A673 (cell line): ENCODE measurements around the gene POFUT1. TPM values are rescaled to one million over a fixed set of nuclear protein-coding genes. Genes with fewer than 3 reads are reported as not detected.

Experiments used
- BruUV-seq: library from RNA; stranded (reverse); fragments of 400-500 nt; replicated peaks from 2 replicates; lab custom pipeline; 2021; lab: Mats Ljungman, UMichigan
- CTCF ChIA-PET: fragments of 300-600 bp; sonication (Branson Sonifier 250); formaldehyde crosslinking; loops from one replicate; lab custom pipeline; 2022; ENCODE audit warnings: antibody characterized with exemption; lab: Charles Lee
- POLR2A ChIA-PET: fragments of 300-600 bp; sonication (Branson Sonifier 250); formaldehyde crosslinking; loops from one replicate; lab custom pipeline; 2022; ENCODE audit warnings: antibody characterized with exemption; ENCODE audit not compliant: low non-redundant PET; lab: Charles Lee
- DNase-seq: peaks from one replicate; pipeline ENCODE4 v3.0.0-alpha.2; 2015; ENCODE audit warnings: low spot score
- H3K27ac ChIP-seq: fragments of 200-600 bp; sonication (generic); 2 replicates; pipeline ENCODE4 v1.5.1; 2016; ENCODE audit warnings: mixed run types, low read depth, mild to moderate bottlenecking, mixed read lengths, antibody characterized with exemption, low read length; ENCODE audit not compliant: poor library complexity, severe bottlenecking
- H3K27me3 ChIP-seq: fragments of 200-600 bp; sonication (generic); replicated peaks from 2 replicates; pipeline ENCODE4 v1.6.1; 2017; ENCODE audit warnings: mixed run types, low read depth, mild to moderate bottlenecking, mixed read lengths, antibody characterized with exemption, low read length; ENCODE audit not compliant: insufficient read depth, poor library complexity
- H3K36me3 ChIP-seq: fragments of 200-600 bp; sonication (generic); 2 replicates; pipeline ENCODE4 v1.6.1; 2016; ENCODE audit warnings: mixed run types, mild to moderate bottlenecking, mixed read lengths, antibody characterized with exemption, low read length; ENCODE audit not compliant: insufficient read depth, poor library complexity, severe bottlenecking
- H3K4me1 ChIP-seq: fragments of 200-600 bp; sonication (generic); 2 replicates; pipeline ENCODE4 v1.6.1; 2017; ENCODE audit warnings: mixed run types, mild to moderate bottlenecking, mixed read lengths, antibody characterized with exemption, low read length; ENCODE audit not compliant: insufficient read depth, poor library complexity, severe bottlenecking
- H3K4me3 ChIP-seq: fragments of 200-600 bp; sonication (generic); 2 replicates; pipeline ENCODE4 v1.5.1; 2016; ENCODE audit warnings: low read depth, mixed run types, mild to moderate bottlenecking, mixed read lengths, low read length; ENCODE audit not compliant: poor library complexity, severe bottlenecking
- H3K9me3 ChIP-seq: fragments of 200-600 bp; sonication (generic); 2 replicates; pipeline ENCODE4 v1.6.1; 2016; ENCODE audit warnings: mixed run types, low read depth, mild to moderate bottlenecking, mixed read lengths, antibody characterized with exemption, low read length; ENCODE audit not compliant: poor library complexity, severe bottlenecking
- EZH2 ChIP-seq: fragments of 200-600 bp; sonication (generic); IDR thresholded peaks from 2 replicates; pipeline ENCODE4 v1.6.1; 2017; ENCODE audit warnings: borderline replicate concordance, low read depth, mild to moderate bottlenecking, mixed read lengths, antibody characterized with exemption, low read length; ENCODE audit not compliant: poor library complexity, severe bottlenecking
- intact Hi-C: fragments of 100-400 bp; cut with micrococcal nuclease; formaldehyde crosslinking; loops from one replicate; pipeline ENCODE4 v1.10.0; 2022; ENCODE audit not compliant: unreplicated experiment
- total RNA-seq: library from RNA; stranded (reverse); gene quantifications from 2 replicates; pipeline ENCODE4 v1.2.3, GENCODE V29; 2021
- TF ChIP-seq, protein P1 (sequence below): fragments of 300-800, 200-600 bp; sonication (generic); conservative IDR thresholded peaks from 2 replicates; pipeline ENCODE4 v1.5.1; 2017; ENCODE audit warnings: low read depth, mild to moderate bottlenecking, antibody characterized with exemption, low read length, moderate library complexity, mixed read lengths

The POFUT1 gene
- total RNA-seq, 1 experiment from 2014 or later, result 55.9 TPM

DNA sequence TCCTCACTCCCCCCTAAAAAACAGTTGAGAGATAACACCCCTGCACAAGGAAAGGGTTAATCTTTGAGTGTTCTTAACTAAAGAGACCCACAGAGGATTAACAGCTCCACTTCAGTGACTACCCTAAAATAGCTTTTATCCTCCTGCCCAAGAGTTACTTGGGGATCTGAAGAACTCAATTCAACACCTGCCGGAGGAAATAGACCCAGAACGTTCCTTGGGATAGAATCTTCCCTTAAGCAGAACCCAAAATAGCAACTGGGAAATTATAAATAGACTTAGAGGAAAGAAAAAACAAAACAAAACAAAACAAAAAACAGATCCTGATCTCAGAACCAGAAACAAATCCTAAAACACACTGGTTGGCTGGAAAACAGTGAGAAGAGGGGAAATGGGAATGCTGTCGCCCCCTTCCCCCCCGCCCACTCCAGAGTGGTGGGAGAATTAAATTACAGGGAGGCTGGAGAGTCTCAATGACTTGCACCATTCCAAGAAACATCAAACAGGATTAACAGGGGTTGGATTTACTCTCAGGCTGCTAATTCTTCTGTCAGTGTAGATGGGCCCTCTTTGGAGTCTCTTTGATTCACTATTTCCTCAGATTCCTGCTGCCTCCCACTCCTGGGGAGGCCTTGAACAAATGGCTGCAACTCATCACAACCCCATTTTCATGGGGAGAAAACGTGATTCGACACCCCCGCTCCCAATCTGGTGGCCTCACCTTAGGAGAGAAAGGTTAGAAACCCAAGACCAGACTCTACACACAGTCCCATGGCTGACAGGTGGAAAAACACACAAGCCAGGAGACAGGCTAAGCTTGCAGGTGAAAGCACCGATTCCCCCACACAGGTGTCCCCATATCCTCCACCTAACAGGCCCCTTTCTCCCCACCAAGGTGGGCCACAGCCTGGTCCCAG is 1.6 kb upstream of the POFUT1 start:
- ChIA-PET POLR2A (interaction anchor here (0.5 kb wide), 1 partner anchor 11 kb away, joined by 3 read pairs; no protein-coding TSS in a partner anchor), CTCF (no interaction called here)
- Histone ChIP-seq H3K27ac (peak overlapping the region; percentile 95), H3K4me3 (peak overlapping the region; percentile 71), H3K27me3 (no peaks in the 10 kb centered on the region), H3K4me1 (peaks cover 26% of the 10 kb centered on the region), H3K9me3 (no peaks in the 10 kb centered on the region), H3K36me3 (peaks cover 29% of the 10 kb centered on the region)
- no peak for DNase-seq
- no TSS peak for BruUV-seq
- intact Hi-C loops, result no loop called here
- no peak for TF ChIP-seq EZH2
- TF ChIP-seq, protein P1, sequence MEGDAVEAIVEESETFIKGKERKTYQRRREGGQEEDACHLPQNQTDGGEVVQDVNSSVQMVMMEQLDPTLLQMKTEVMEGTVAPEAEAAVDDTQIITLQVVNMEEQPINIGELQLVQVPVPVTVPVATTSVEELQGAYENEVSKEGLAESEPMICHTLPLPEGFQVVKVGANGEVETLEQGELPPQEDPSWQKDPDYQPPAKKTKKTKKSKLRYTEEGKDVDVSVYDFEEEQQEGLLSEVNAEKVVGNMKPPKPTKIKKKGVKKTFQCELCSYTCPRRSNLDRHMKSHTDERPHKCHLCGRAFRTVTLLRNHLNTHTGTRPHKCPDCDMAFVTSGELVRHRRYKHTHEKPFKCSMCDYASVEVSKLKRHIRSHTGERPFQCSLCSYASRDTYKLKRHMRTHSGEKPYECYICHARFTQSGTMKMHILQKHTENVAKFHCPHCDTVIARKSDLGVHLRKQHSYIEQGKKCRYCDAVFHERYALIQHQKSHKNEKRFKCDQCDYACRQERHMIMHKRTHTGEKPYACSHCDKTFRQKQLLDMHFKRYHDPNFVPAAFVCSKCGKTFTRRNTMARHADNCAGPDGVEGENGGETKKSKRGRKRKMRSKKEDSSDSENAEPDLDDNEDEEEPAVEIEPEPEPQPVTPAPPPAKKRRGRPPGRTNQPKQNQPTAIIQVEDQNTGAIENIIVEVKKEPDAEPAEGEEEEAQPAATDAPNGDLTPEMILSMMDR, result no peak

DNA sequence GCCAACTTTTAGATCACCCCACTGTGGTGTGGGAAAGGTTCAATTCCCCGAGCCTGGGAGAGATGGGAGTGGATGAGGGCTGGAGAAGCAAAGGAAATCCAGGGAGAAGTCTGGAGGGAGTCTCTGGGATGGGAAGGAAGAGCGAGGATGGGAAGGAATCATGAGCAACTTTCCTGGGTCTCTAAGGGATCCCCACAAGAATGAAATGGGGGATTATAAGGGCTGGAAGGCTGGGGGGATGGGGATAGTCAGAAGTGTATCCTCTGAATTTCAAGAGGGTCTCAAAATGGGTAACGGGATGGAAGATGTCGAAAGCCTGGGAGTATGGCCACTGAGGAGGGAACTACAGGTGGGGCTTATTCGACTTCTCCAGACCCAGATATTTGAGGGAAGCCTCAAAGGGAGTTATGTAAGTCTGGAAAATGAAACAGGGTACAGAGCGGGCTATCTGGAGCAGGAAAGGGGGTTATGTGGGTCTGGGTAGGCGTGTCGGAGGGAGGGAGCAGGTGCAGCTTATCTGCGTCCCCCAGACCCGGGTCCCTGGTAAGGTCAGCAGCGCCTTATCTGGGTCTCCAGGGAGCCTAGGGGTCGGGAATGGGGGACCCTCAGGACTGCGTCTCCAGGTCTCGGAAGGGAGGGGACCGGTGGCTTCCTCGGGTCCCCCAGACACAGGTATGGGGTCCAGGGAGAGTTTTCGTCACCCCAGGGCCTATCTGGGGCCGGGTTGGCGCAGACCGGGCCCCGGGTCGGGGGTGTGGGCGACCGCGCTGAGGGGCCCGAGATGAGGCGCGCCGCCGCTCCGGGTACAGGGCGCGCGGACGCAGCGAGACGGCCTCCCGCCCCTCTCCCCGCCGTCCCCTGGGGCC is 687 bp upstream of the POFUT1 start:
- Histone ChIP-seq H3K27ac (peak overlapping the region; percentile 95), H3K9me3 (no peaks in the 10 kb centered on the region), H3K27me3 (no peaks in the 10 kb centered on the region), H3K4me3 (peak overlapping the region; percentile 71), H3K36me3 (peaks cover 25% of the 10 kb centered on the region), H3K4me1 (peaks cover 26% of the 10 kb centered on the region)
- CTCF ChIA-PET, result no interaction called here
- intact Hi-C loops, result no loop called here
- BruUV-seq, result no TSS peak
- TF ChIP-seq EZH2, result no peak
- TF ChIP-seq, protein P1, result no peak
- POLR2A ChIA-PET, result no interaction called here
- no peak for DNase-seq

DNA sequence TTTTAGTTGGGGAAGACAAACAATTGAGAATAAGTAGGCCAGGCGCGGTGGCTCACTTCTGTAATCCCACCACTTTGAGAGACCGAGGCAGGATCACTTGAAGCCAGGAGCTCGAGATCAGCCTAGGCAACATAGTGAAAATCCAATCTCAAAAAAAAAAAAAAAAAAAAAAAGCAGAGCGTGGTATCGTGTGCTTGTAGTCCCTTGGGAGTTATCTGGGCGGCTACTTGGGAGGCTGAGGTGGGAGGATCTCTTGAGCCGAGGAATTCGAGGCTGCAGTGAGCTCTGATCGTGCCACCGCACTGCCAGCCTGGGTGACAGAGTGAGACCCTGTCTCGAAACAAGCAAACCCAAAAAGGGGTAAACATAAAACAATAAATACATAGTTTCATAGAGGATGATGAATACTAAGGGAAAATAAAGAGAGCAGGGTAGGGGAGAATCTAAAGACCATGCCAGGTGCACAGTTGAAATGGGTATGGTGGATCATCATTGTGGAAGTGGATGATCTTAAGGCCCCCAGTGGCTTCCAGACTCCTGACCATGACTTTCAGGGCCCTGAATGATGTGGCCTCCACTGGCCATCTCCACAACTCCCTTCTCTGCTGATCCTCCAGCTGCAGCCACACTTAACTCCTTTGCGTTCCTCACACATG is 947 bp downstream of the POFUT1 start:
- ChIA-PET POLR2A (no interaction called here), CTCF (no interaction called here)
- no peaks in the 10 kb centered on the region for H3K27me3 ChIP-seq
- peak overlapping the region; percentile 71 for H3K4me3 ChIP-seq
- peak overlapping the region; percentile 95 for H3K27ac ChIP-seq
- peaks cover 24% of the 10 kb centered on the region for H3K4me1 ChIP-seq
- DNase-seq, result no peak
- no peaks in the 10 kb centered on the region for H3K9me3 ChIP-seq
- intact Hi-C loops, result no loop called here
- no peak for TF ChIP-seq EZH2
- TF ChIP-seq, protein P1, result no peak
- BruUV-seq, result no TSS peak
- peaks cover 24% of the 10 kb centered on the region for H3K36me3 ChIP-seq
